Liver (tissue), 6 donors: ENCODE results near the gene RNU5D-1. TPM values are rescaled to one million over a fixed set of nuclear protein-coding genes. Genes with fewer than 3 reads are reported as not detected.

Experiments
- HNF4A ChIP-seq, 2 donors: conservative IDR thresholded peaks; 2 replicates each; pipeline ENCODE4 v1.6.1; 2016; ENCODE audit warnings: antibody characterized with exemption in 2 of 2, mild to moderate bottlenecking in 2 of 2
- REST ChIP-seq: IDR thresholded peaks from 2 replicates; pipeline ENCODE4 v1.6.1; 2016; ENCODE audit warnings: antibody characterized with exemption, mild to moderate bottlenecking
- polyA plus RNA-seq, 2 donors: library from polyadenylated mRNA; stranded (reverse) in 1 of 2; unstranded in 1 of 2; fragments of 200-250 nt in 1 of 2; fragments of >200 nt in 1 of 2; fragmentation: Nextera tagmentation in 1 of 2; extraction: Ambion mirVana in 1 of 2; gene quantifications; one replicate each; pipeline versions ENCODE4 v1.2.1 to v1.2.3, GENCODE V29; 2013 to 2015
- small RNA-seq: library from RNA; depleted of rRNA; stranded (forward); fragments of <200 nt; gene quantifications from one replicate; pipeline ENCODE3, GENCODE V24; 2014
- total RNA-seq, 2 donors: library from RNA; depleted of rRNA; stranded (reverse); fragments of >200 nt; gene quantifications; one replicate each; pipeline ENCODE4 v1.2.3, GENCODE V29; 2014
- donor health status: healthy.
- donor health status: healthy.
- donor health status: healthy.

The RNU5D-1 gene
- total and polyA plus RNA-seq, 4 donors = not detected

- TF ChIP-seq REST = peak; percentile 87
- peak; percentile 98 to 99 for TF ChIP-seq HNF4A (conservative IDR thresholded peaks at IDR 0.05)
Observed at GRCh38 chr1:44681905-44682882, 48.8 kb downstream of the RNU5D-1 start (continued).

Small RNA genes within 50 kb of the gene (small RNA-seq; reads per million reads assigned to genes)
- gene RNU5D-1 (93.1 reads per million, percentile 98 among the genes with 10 or more reads in this experiment), gene RNU5F-1 (168 reads per million, percentile 98 among the genes with 10 or more reads in this experiment), gene SNORD38A (58.1 reads per million, percentile 97 among the genes with 10 or more reads in this experiment), gene SNORD38B (not detected), gene SNORD46 (1,727 reads per million, percentile 99 among the genes with 10 or more reads in this experiment), gene SNORD55 (not detected)

Other genes starting within 250 kb of the RNU5D-1 start
- gene TMEM53, start 56.7 kb downstream of the RNU5D-1 start, total RNA-seq = 10 to 100 TPM in 1 of 2 donors, 1 to 10 TPM in 1; 9.9 to 23.6 TPM
- 10 to 100 TPM; 35.2 to 89.2 TPM for gene TMEM53, start 56.7 kb downstream of the RNU5D-1 start, polyA plus RNA-seq
- gene ARMH1, start 56.5 kb downstream of the RNU5D-1 start, total RNA-seq = 10 to 100 TPM in 1 of 2 donors, 1 to 10 TPM in 1; 3.0 to 20.3 TPM
- gene ARMH1, start 56.5 kb downstream of the RNU5D-1 start, polyA plus RNA-seq = 1 to 10 TPM; 2.2 to 8.0 TPM
- gene KIF2C, start 8.7 kb upstream of the RNU5D-1 start, total RNA-seq = 10 to 100 TPM in 1 of 2 donors, under 1 TPM in 1; 0.17 to 26.7 TPM
- gene KIF2C, start 8.7 kb upstream of the RNU5D-1 start, polyA plus RNA-seq = 1 to 10 TPM in 1 of 2 donors, under 1 TPM in 1; 0.21 to 1.3 TPM
- gene RPS8, start 44.4 kb upstream of the RNU5D-1 start, total RNA-seq = 100 to 1,000 TPM; 474 to 891 TPM
- gene RPS8, start 44.4 kb upstream of the RNU5D-1 start, polyA plus RNA-seq = 100 to 1,000 TPM; 258 to 676 TPM
- gene BEST4, start 57.0 kb upstream of the RNU5D-1 start, total RNA-seq = under 1 TPM in 1 of 2 donors, not detected in 1; 0.05 TPM
- gene BEST4, start 57.0 kb upstream of the RNU5D-1 start, polyA plus RNA-seq = not detected
- gene PLK3, start 69.2 kb upstream of the RNU5D-1 start, total RNA-seq = 1 to 10 TPM; 2.3 to 5.7 TPM
- 1 to 10 TPM; 1.5 to 2.2 TPM for gene PLK3, start 69.2 kb upstream of the RNU5D-1 start, polyA plus RNA-seq
- gene DYNLT4, start 76.2 kb upstream of the RNU5D-1 start, total RNA-seq = under 1 TPM in 1 of 2 donors, not detected in 1; 0.50 TPM
- gene DYNLT4, start 76.2 kb upstream of the RNU5D-1 start, polyA plus RNA-seq = under 1 TPM in 1 of 2 donors, not detected in 1; 0.29 TPM
- 1 to 10 TPM; 1.3 to 3.1 TPM for gene BTBD19, start 77.4 kb upstream of the RNU5D-1 start, total RNA-seq
- gene BTBD19, start 77.4 kb upstream of the RNU5D-1 start, polyA plus RNA-seq = 1 to 10 TPM; 2.5 to 2.7 TPM
- gene PTCH2, start 112.1 kb upstream of the RNU5D-1 start, total RNA-seq = under 1 TPM; 0.14 to 0.17 TPM
- under 1 TPM; 0.15 to 0.24 TPM for gene PTCH2, start 112.1 kb upstream of the RNU5D-1 start, polyA plus RNA-seq